HepG2 (cell line): Measurements from ENCODE around the gene CPVL. TPM values are rescaled to one million over a fixed set of nuclear protein-coding genes. Genes with fewer than 3 reads are reported as not detected.

Experiments used
- PHF20 ChIP-seq: sonication (generic); formaldehyde crosslinking; IDR thresholded peaks from 2 replicates; pipeline ENCODE4 v1.5.0; 2020; ENCODE audit warnings: mild to moderate bottlenecking, missing genetic modification reagents
- SOX13 ChIP-seq, 3 experiments: fragments of 450-650 bp in 1 of 3; sonication (generic) in 1 of 3; formaldehyde crosslinking in 1 of 3; IDR thresholded peaks in 2 of 3; conservative IDR thresholded peaks in 1 of 3; 2 replicates each; pipeline versions ENCODE4 v1.5.0 to v1.6.1; 2016 to 2020; ENCODE audit warnings: antibody characterized with exemption in 1 of 3, mild to moderate bottlenecking in 1 of 3, missing compliant biosample characterization in 1 of 3, missing genetic modification reagents in 1 of 3, moderate library complexity in 1 of 3
- ZNF33A ChIP-seq: sonication (generic); formaldehyde crosslinking; IDR thresholded peaks from 2 replicates; pipeline ENCODE4 v1.5.1; 2020; ENCODE audit warnings: missing genetic modification reagents, mild to moderate bottlenecking, moderate library complexity, borderline replicate concordance
- ZNF446 ChIP-seq: sonication (generic); formaldehyde crosslinking; IDR thresholded peaks from 2 replicates; pipeline ENCODE4 v1.5.0; 2020; ENCODE audit warnings: mild to moderate bottlenecking, missing genetic modification reagents
- ZNF451 ChIP-seq: sonication (generic); formaldehyde crosslinking; IDR thresholded peaks from 2 replicates; pipeline ENCODE4 v1.5.0; 2020; ENCODE audit warnings: mild to moderate bottlenecking, missing genetic modification reagents
- ZNF652 ChIP-seq: IDR thresholded peaks from 2 replicates; pipeline ENCODE4 v1.6.1; 2016; ENCODE audit warnings: low read depth, borderline replicate concordance
- ZNF660 ChIP-seq: sonication (generic); formaldehyde crosslinking; IDR thresholded peaks from 2 replicates; pipeline ENCODE4 v1.5.1; 2020; ENCODE audit warnings: mild to moderate bottlenecking, low read depth, missing genetic modification reagents, borderline replicate concordance
- polyA plus RNA-seq, 8 experiments: library from polyadenylated mRNA; depleted of rRNA in 3 of 8; stranded (reverse) in 7 of 8; unstranded in 1 of 8; fragments of >200 nt; fragmentation: Illumina TruSeq in 4 of 8; extraction: Trizol in 4 of 8; gene quantifications; 2 replicates each; pipeline versions ENCODE4 v1.2.1 to v1.2.3, GENCODE V29; 2011 to 2016; ENCODE audit warnings: low read depth in 4 of 8, missing spikeins in 1 of 8, mixed read lengths in 1 of 8; ENCODE audit not compliant: insufficient read depth in 1 of 8
- total RNA-seq, 5 experiments: library from RNA; depleted of rRNA; stranded (reverse); fragments of >200 nt; fragmentation: Illumina TruSeq; extraction: Trizol; gene quantifications; 2 replicates each; pipeline ENCODE4 v1.2.3, GENCODE V29; 2016; ENCODE audit warnings: low read depth in 1 of 5
- TF ChIP-seq, protein P1 (sequence below): sonication (generic); formaldehyde crosslinking; conservative IDR thresholded peaks from 2 replicates; pipeline ENCODE4 v1.8.0; 2022; ENCODE audit warnings: missing genetic modification reagents
- TF ChIP-seq, protein P2 (sequence below): sonication (generic); formaldehyde crosslinking; IDR thresholded peaks from 2 replicates; pipeline ENCODE4 v1.4.0; 2020; ENCODE audit warnings: missing genetic modification reagents, borderline replicate concordance
- TF ChIP-seq, protein P3 (sequence below): sonication (generic); formaldehyde crosslinking; IDR thresholded peaks from 2 replicates; pipeline ENCODE4 v1.8.0; 2022; ENCODE audit warnings: missing genetic modification reagents, mild to moderate bottlenecking, moderate library complexity, borderline replicate concordance
- TF ChIP-seq, protein P4 (sequence below): sonication (generic); formaldehyde crosslinking; conservative IDR thresholded peaks from 2 replicates; pipeline ENCODE4 v1.4.0; 2020; ENCODE audit warnings: missing genetic modification reagents

CPVL gene
- total and polyA plus RNA-seq, 2 of the 13 experiments (the other 11 are each of a cell fraction or from before 2014, with no cell fraction given): 59.2 to 294 TPM

DNA sequence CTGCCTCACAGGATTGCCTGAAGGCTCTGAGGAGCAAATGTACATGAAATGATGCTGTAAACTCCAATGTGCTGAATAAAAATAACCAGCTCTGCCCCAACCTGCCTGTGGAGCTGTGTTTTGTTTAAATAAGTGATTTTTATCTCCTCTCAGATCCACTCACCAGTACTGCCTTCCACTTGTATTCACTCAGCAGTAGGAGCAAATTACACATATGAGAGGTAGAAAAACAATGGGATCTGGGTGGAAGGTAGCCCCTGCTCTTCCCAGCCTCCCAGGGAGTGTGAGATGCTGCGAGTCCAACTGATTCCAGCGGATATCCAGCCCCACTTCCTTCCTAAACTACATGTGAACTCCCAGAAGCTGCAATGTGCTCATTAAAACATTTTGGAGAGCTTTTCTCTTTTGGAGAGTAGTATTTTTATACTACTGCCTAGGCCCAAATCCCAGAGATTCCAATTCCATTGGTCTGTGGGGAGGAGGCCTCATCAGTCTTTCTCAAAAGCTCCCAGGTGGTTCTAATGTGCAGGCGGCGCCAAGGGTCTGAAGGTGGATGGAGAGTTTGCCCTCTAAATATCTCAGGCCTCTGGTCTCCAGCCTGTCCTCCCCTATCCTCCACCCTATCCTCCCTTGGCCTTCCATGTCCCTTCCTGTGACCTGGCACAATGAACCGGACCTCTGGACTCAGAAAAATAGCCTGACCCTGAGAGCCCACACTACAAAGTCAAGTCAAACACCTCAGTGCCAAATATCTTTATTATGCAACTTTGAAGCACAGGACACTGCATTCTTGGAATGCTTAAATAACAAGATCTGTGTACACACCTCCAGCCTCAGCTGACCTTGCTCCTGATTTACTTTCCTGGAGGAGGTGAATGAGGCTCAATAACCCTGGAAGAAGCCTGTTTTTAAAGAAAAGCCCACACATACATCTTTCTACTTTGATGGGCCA is 46.2 kb downstream of the CPVL start (continued):
- TF ChIP-seq ZNF660 (CRISPR knock-in tag): no peak
- TF ChIP-seq SOX13 (IDR thresholded peaks at IDR 0.05): peak; percentile 77
- peak in 1 of 2 experiments; percentile 97; a peak in 2 of 4 replicates for TF ChIP-seq SOX13 (CRISPR knock-in tag; conservative IDR thresholded peaks at IDR 0.05 in 1 of 2, IDR thresholded peaks at IDR 0.05 in 1 of 2)
- TF ChIP-seq, protein P1, sequence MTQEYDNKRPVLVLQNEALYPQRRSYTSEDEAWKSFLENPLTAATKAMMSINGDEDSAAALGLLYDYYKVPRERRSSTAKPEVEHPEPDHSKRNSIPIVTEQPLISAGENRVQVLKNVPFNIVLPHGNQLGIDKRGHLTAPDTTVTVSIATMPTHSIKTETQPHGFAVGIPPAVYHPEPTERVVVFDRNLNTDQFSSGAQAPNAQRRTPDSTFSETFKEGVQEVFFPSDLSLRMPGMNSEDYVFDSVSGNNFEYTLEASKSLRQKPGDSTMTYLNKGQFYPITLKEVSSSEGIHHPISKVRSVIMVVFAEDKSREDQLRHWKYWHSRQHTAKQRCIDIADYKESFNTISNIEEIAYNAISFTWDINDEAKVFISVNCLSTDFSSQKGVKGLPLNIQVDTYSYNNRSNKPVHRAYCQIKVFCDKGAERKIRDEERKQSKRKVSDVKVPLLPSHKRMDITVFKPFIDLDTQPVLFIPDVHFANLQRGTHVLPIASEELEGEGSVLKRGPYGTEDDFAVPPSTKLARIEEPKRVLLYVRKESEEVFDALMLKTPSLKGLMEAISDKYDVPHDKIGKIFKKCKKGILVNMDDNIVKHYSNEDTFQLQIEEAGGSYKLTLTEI: no peak
- TF ChIP-seq ZNF451 (CRISPR knock-in tag): no peak
- TF ChIP-seq, protein P2, sequence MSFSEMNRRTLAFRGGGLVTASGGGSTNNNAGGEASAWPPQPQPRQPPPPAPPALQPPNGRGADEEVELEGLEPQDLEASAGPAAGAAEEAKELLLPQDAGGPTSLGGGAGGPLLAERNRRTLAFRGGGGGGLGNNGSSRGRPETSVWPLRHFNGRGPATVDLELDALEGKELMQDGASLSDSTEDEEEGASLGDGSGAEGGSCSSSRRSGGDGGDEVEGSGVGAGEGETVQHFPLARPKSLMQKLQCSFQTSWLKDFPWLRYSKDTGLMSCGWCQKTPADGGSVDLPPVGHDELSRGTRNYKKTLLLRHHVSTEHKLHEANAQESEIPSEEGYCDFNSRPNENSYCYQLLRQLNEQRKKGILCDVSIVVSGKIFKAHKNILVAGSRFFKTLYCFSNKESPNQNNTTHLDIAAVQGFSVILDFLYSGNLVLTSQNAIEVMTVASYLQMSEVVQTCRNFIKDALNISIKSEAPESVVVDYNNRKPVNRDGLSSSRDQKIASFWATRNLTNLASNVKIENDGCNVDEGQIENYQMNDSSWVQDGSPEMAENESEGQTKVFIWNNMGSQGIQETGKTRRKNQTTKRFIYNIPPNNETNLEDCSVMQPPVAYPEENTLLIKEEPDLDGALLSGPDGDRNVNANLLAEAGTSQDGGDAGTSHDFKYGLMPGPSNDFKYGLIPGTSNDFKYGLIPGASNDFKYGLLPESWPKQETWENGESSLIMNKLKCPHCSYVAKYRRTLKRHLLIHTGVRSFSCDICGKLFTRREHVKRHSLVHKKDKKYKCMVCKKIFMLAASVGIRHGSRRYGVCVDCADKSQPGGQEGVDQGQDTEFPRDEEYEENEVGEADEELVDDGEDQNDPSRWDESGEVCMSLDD (CRISPR knock-in tag): no peak
- no peak for TF ChIP-seq ZNF33A (CRISPR knock-in tag)
- no peak for TF ChIP-seq PHF20
- no peak for TF ChIP-seq ZNF652
- TF ChIP-seq, protein P3, sequence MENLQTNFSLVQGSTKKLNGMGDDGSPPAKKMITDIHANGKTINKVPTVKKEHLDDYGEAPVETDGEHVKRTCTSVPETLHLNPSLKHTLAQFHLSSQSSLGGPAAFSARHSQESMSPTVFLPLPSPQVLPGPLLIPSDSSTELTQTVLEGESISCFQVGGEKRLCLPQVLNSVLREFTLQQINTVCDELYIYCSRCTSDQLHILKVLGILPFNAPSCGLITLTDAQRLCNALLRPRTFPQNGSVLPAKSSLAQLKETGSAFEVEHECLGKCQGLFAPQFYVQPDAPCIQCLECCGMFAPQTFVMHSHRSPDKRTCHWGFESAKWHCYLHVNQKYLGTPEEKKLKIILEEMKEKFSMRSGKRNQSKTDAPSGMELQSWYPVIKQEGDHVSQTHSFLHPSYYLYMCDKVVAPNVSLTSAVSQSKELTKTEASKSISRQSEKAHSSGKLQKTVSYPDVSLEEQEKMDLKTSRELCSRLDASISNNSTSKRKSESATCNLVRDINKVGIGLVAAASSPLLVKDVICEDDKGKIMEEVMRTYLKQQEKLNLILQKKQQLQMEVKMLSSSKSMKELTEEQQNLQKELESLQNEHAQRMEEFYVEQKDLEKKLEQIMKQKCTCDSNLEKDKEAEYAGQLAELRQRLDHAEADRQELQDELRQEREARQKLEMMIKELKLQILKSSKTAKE: peak; percentile 94
- TF ChIP-seq, protein P4, sequence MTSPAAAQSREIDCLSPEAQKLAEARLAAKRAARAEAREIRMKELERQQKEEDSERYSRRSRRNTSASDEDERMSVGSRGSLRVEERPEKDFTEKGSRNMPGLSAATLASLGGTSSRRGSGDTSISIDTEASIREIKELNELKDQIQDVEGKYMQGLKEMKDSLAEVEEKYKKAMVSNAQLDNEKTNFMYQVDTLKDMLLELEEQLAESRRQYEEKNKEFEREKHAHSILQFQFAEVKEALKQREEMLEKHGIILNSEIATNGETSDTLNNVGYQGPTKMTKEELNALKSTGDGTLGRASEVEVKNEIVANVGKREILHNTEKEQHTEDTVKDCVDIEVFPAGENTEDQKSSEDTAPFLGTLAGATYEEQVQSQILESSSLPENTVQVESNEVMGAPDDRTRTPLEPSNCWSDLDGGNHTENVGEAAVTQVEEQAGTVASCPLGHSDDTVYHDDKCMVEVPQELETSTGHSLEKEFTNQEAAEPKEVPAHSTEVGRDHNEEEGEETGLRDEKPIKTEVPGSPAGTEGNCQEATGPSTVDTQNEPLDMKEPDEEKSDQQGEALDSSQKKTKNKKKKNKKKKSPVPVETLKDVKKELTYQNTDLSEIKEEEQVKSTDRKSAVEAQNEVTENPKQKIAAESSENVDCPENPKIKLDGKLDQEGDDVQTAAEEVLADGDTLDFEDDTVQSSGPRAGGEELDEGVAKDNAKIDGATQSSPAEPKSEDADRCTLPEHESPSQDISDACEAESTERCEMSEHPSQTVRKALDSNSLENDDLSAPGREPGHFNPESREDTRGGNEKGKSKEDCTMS (CRISPR knock-in tag): no peak
- TF ChIP-seq ZNF446 (CRISPR knock-in tag): no peak
